Stimulated activated CD8-positive, alpha-beta memory T cell treated with anti-CD3 and anti-CD28 coated beads, Interleukin-12 subunit alpha, Interleukin-12 subunit beta, amount 100 ng/mL, for 24 hours (primary cell): Measurements from ENCODE around the gene ACHE.
"Not testable (repeated sequence)": the region's sequence is repeated elsewhere in the genome, so short reads cannot be mapped to it uniquely, and the experiment has no call there.

ENCODE experiments used
- DNase-seq: peaks from one replicate; pipeline ENCODE4 v3.0.0-alpha.2; 2020; ENCODE audit errors: extremely low read depth

The ACHE gene

GRCh38 chr7:100895701-100895955, at the start of gene ACHE:
TSS of gene ACHE (minus strand) at chr7:100895888. CDS start at chr7:100894232, 1,656 bp downstream.
- no peak for DNase-seq

- DNase-seq: no peak
Observed at GRCh38 chr7:100944138-100944537, 48.5 kb upstream of the ACHE start.

DNA sequence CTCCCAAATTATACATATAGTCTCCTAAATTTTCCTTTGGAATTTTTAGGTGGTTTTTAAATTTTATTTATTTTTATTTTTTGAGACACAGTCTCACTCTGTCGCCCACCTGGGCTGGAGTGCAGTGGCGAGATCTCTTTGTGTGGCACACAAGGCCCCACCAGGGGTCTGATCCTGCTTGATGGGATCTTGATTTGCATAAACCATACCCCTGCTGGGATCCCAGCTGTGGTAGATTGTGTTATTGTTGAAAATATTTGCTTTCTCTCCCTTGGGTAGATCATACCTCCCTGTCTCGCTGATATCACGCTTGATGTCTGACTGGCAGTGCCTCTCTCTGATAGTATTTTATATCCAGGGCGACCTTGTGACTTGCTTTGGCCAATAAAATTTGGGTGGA, 48.0 kb upstream of the ACHE start:
- no peak for DNase-seq

DNA sequence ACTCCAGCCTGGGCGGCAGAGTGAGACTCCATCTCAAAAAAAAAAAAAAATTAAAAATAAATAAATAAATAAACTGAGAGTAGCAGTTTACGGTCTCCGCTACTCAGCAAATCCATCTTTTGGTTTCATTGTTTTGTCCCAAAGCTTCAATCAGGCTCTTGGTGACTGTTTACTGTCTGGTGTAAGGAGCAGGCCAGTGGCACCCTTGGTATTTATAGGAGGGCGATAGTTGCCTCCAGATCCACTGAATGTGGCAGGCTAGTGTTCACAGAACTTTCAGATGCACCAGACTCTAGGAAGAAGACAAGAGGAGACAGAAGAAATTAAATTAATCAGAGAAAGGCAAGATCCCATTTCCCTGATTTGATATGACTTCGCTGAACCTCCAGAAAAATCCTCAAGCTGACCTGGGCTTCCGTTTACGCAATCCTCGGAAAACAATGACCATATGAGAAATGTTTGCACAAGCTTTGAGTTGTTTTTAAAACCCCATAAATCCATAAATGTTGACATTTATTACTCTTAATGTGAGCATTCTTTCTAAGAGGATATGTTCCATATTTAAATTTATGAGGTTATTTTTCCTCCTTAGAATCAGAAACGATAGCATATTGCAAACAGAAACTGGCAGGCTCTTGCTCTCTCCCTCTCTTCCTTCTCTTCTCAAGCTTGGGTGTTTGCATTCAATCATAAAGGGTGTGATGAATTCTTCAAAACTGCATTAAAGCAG, 46.5 kb upstream of the ACHE start:
- no peak for DNase-seq

- DNase-seq: not testable (repeated sequence)
Observed at GRCh38 chr7:100936167-100936566, 40.5 kb upstream of the ACHE start.

- DNase-seq: not testable (repeated sequence)
Observed at GRCh38 chr7:100935381-100935780, 39.7 kb upstream of the ACHE start.

- no peak for DNase-seq
Observed at GRCh38 chr7:100933734-100934133, 38.0 kb upstream of the ACHE start.

DNA sequence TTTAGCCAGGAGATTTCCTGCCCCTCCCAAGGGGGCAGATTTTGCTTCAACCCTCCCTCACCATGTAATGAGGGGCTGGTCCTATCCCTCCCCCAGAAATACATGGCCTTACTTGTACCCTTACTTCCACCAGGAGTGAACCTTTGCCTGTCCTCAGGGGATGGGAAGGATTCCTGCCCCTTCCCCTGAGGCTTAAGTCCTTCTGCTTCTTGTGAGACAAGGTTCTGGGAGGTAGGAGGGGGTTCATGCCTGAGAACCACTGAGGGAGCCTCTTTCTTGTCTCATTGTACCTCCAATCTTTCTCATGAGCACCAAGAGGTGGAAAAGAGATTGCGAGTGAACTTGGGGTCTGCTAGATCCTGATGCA, 34.1 kb upstream of the ACHE start:
- no peak for DNase-seq

- DNase-seq: not testable (repeated sequence)
Observed at GRCh38 chr7:100923616-100924015, 27.9 kb upstream of the ACHE start.

GRCh38 chr7:100921039-100921438, 25.4 kb upstream of the ACHE start:
- DNase-seq: no peak

- DNase-seq: not testable (repeated sequence)
Observed at GRCh38 chr7:100919779-100920437, 24.2 kb upstream of the ACHE start.

- DNase-seq: not testable (repeated sequence)
Observed at GRCh38 chr7:100919335-100919734, 23.6 kb upstream of the ACHE start.

DNA sequence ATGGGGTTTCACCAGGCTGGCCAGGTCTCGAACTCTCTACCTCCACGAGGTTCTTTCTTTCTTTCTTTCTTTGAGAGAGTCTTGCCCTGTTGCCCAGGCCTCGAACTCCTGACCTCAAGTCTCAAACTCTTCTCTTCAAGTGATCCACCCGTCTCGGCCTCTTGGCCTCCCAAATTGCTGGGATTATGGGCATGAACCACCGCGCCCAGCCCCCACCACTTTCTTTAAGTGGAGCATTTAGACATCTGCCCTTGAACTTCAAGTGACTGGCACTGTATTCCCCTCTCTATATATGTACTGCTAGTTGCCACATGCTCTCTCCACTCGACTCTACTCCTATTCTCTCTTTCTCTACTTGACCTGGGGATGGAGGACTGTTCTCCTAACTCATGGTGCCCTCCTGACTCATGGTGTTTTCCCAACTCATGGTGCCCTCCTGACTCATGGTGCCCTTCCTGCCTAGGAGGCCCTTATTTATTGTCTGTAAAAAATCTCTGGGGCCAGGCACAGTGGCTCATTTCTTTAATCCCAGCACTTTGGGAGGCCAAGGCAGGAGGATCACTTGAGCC, 19.3 kb upstream of the ACHE start:
- no peak for DNase-seq

DNA sequence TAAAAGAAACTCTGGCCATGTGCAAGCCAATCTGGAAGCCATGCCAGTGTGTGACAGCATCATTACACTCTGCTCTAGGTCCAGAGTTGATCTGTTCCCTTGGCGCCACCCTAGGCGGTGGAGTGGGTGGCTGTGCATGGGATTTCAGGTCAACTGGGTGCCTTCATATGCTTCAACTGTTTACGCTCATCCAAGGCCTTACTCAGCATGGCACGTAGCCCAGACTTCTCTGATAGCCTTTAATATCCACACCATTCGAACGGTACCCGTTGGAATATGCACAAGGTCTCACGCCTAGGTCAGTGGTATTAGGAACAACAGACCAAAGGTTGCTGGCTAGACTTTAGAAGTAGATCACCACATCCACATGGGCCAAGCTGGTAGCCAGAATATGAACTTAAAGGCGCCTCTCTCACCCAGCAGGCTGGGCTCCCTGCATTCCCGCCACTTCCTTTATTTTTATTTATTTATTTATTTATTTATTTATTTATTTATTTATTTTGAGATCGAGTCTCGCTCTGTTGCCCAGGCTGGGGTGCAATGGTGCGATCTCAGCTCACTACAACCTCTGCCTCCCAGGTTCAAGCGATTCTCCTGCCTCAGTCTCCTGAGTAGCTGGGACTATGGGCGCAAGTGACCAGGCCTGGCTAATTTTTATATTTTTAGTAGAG, 18.7 kb upstream of the ACHE start:
- no peak for DNase-seq

DNA sequence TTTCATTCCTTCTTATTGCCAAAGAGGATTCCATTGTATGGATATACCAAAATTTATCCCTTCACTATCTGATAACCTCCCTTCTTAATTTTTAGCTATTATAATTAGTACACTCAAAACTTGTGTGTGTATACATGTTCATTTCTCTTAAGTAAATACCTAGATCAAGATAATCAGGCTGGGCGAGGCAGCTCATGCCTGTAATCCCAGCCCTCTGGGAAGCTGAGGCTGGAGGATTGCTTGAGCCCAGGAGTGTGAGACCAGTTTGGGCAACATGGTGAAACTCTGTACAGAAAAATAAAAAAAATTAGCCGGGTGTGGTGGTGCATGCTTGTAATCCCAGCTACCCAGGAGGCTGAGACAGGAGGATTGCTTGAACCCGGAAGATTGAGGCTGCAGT, 15.8 kb upstream of the ACHE start:
- no peak for DNase-seq

DNA sequence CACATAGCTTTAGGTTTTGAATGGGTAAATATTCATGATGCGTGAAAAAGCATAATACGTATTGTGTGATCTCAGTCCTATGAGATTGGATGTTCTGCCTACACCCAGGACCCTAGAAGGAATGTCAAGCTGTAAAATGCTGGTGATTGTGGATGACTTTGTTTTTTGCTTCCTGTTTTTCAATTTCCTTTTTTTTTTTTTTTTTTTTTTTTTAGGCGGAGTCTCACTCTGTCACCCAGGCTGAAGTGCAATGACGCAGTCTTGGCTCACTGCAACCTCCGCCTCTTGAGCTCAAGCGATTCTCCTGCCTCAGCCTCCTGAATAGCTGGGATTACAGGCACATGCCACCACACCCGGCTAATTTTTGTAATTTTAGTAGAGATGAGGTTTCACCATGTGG, 14.8 kb upstream of the ACHE start:
- not testable (repeated sequence) for DNase-seq

- no peak for DNase-seq
Observed at GRCh38 chr7:100908512-100908911, 12.8 kb upstream of the ACHE start.

GRCh38 chr7:100902638-100903037, 7.0 kb upstream of the ACHE start:
- DNase-seq: no peak

DNA sequence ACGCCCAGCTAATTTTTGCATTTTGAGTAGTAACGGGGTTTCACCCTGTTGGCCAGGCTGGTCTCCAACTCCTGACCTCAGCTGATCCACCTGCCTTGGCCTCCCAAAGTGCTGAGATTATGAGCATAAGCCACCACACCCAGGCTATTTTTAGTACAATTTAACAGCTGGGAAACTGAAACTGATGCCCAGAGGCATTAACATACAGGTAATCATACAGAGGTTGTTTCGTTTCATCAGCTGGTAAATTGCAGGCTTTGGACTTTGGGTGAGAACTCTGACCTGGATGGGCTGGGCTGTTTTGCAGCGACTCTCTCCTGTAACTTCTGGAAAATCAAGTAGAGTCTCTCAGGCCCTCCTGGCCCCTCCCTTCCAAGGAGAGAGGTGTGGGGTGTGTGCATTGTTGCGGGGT, 6.2 kb upstream of the ACHE start:
- DNase-seq: no peak

- no peak for DNase-seq
Observed at GRCh38 chr7:100900978-100901377, 5.3 kb upstream of the ACHE start.

DNA sequence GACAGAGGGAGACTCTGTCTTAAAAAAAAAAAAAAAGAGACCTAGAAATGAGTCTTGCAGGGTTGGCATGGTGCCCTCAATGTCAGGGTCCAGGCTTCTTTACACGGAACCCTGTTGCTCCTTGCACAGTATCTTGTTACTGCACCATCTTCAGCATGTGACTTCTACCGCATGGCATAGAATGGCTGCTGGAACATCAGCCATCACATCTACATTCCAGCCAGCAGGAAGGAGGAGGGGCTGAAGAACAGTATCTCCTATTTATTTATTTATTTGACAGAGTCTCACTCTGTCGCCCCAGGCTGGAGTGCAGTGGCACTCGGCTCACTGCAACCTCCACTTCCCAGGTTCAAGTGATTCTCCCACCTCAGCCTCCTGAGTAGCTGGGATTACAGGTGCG, 3.7 kb upstream of the ACHE start:
- DNase-seq: no peak

- no peak for DNase-seq
Observed at GRCh38 chr7:100897772-100898454, 2.2 kb upstream of the ACHE start.
